ENCODE measurements around the gene DLX6.

The DLX6 gene

GRCh38 chr7:97005183-97006054 is at the start of gene DLX6:
Gene DLX6 (plus strand): TSS chr7:97005553. CDS start chr7:97005978, 425 bp downstream.
- no peak for DNase-seq

- no peak for DNase-seq
Observed at GRCh38 chr7:96959135-96959534, 46.2 kb upstream of the DLX6 start.

- no peak for DNase-seq
Observed at GRCh38 chr7:96962221-96962885, 43.0 kb upstream of the DLX6 start.

GRCh38 chr7:96968981-96969380 is 36.4 kb upstream of the DLX6 start:
- DNase-seq = no peak

GRCh38 chr7:96970739-96971138 is 34.6 kb upstream of the DLX6 start:
- no peak for DNase-seq

- DNase-seq = no peak
Observed at GRCh38 chr7:96973986-96974385, 31.4 kb upstream of the DLX6 start.

GRCh38 chr7:96976106-96976505 is 29.2 kb upstream of the DLX6 start:
- no peak for DNase-seq

- DNase-seq = no peak
Observed at GRCh38 chr7:96977445-96977844, 27.9 kb upstream of the DLX6 start.

- DNase-seq = no peak
Observed at GRCh38 chr7:96979551-96980276, 25.6 kb upstream of the DLX6 start.

GRCh38 chr7:96982586-96982985 is 22.8 kb upstream of the DLX6 start:
- DNase-seq = no peak

- DNase-seq = no peak
Observed at GRCh38 chr7:96985992-96986391, 19.4 kb upstream of the DLX6 start.

GRCh38 chr7:96986901-96987300 is 18.5 kb upstream of the DLX6 start:
- DNase-seq = no peak

- no peak for DNase-seq
Observed at GRCh38 chr7:96987719-96988118, 17.6 kb upstream of the DLX6 start.

- no peak for DNase-seq
Observed at GRCh38 chr7:96989241-96989858, 16.0 kb upstream of the DLX6 start.

- no peak for DNase-seq
Observed at GRCh38 chr7:96989859-96990317, 15.5 kb upstream of the DLX6 start.

GRCh38 chr7:96991546-96992191 is 13.7 kb upstream of the DLX6 start:
- no peak for DNase-seq

GRCh38 chr7:96992192-96993005 is 13.0 kb upstream of the DLX6 start:
- no peak for DNase-seq

- no peak for DNase-seq
Observed at GRCh38 chr7:96993094-96993865, 12.1 kb upstream of the DLX6 start.

- no peak for DNase-seq
Observed at GRCh38 chr7:96993980-96994379, 11.4 kb upstream of the DLX6 start.

GRCh38 chr7:96995406-96996110 is 9.8 kb upstream of the DLX6 start:
- no peak for DNase-seq
